ENCODE results near the gene TRRAP.
A peak's percentile ranks its signal among the peaks of the same experiment; 100 is the strongest.
"Not testable (repeated sequence)": the region's sequence is repeated elsewhere in the genome, so short reads cannot be mapped to it uniquely, and the experiment has no call there.

The TRRAP gene

DNA sequence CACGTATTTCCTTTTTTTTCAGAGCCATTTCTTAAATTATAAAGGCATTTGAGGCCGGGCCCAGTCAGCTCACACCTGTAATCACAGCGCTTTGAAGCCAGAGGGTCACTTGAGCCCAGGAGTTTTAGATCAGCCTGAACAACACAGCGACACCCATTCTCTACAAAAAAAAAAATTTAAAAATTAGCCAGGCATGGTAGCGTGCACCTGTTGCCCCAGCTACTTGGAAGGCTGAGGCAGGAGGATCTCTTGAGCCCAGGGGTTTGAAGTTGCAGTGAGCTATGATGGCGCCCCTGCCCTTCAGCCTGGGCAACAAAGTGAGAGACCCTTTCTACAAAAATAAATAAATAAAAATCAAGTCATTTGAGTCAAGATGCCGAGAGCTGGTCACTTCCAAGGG is 11.6 kb upstream of the TRRAP start:
- no peak for DNase-seq

GRCh38 chr7:98868450-98868849 is 9.9 kb upstream of the TRRAP start:
- DNase-seq = no peak

DNA sequence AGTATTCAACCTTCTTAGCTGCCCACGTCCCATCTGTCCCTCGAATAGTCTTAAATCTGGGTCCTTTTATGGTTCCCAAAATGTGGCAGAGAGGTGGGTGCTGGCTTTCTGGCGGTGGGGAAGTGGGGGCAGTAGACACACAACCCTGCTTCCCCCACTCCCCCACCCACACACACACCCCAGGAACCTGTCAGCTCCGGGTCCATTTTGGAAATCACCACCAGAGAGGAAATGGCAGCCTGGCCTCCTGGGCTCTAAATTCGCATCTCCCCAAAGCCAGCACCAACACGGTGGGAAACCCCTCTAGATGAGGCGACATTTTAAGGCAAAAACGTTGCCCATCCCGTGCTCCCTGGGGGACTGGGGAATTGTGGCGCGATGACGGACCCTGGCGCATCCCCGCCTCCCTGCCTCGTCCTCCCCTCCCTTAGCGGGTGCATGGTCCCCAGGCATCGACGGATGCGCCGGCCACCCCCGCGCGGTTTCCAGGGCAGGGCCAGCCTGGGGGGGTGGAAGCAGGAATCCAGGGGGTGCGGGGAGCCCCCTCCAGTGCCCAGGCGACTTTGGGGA is 9.2 kb upstream of the TRRAP start:
- DNase-seq = no peak

DNA sequence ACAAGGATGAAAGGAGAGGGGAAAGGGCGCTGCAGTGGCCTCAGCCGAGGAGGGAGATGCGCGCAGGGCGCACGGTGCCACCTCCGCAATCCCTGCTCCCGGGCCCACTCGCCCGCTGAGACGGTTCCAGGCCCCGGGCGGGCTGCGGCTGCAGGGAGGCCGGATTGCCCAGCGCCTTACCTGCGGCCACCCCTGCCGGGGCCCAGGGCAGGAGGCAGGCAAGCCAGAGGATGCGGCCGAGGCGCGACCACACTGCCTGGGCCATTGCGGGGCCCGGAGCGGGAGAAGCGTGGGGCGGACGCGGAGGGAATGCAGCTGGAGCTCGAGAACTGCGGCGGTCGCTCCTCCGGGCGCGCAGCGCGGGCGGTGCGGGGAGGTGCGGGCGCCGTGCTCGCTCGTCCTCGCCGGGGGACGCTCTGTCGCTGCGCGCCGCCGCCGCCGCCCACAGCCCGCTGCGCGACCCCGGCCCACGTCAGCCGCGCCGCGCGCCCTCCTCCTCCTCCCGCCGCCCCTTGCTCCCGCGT is 8.7 kb upstream of the TRRAP start, which contains the start of gene TMEM130:
Gene TMEM130 (minus strand): TSS at position 418 of the 524 bp plus-strand sequence. CDS start 153 bp downstream, at position 265.
- no peak for DNase-seq

GRCh38 chr7:98870121-98870651 is 8.1 kb upstream of the TRRAP start:
- peak in 1 of 2 experiments; percentile 61 for DNase-seq

DNA sequence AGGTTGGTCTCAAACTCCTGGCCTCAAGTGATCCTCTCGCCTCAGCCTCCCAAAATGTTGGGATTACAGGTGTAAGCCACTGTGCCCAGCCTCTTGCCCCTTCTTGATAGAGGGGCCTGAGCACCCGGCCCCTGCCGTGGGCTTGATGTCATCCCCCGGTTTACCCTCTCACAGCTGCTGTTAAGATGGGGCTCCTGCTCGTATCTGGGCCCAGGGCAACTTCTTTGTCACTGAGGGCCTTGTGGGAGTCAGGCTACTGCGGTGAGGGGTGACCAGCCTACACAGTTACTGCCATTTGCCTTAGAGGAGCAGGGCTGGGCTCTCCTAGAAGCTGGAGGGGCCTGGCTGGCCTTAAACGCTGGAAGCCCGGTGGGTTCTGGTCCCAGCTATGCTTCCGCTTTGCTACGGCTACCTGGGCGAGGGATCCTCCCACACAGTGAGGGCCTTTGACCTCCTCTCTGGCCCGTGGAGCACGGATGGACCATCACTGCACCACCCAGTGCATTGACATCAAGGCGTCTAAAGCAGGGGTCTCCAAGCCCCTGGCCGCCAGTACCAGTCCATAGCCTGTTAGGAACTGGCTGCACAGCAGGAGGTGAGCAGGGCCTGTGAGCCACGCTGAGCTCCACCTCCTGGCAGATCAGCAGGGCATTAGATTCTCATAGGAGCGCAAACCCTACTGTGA is 7.4 kb upstream of the TRRAP start:
- DNase-seq = no peak

DNA sequence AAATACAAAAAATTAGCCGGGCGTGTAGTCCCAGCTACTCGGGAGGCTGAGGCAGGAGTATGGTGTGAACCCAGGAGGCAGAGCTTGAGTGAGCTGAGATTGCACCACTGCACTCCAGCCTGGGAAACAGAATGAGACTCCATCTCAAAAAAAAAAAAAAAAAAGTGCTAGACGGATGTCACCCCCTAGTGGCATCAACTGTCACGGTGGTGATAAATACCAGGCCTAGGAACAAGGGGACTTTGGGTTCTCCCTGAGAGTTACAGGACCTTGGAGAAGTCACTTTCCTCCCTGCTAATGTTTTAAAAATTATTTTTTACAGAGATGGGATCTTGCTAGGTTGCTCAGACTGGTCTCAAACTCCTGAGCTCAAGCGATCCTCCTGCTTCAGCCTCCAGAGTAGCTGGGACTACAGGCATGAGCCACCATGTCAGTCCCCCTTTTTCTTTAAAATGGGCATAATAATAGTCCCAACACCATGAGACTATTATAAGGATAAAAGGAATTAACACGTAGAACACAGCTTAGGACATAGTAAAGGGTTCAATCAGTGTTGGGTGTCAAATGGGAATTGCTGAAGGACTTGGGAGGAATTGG is 5.9 kb upstream of the TRRAP start:
- no peak for DNase-seq

- DNase-seq = not testable (repeated sequence)
Observed at GRCh38 chr7:98873610-98874009, 4.7 kb upstream of the TRRAP start.

GRCh38 chr7:98874942-98875341 is 3.4 kb upstream of the TRRAP start:
- DNase-seq = no peak

DNA sequence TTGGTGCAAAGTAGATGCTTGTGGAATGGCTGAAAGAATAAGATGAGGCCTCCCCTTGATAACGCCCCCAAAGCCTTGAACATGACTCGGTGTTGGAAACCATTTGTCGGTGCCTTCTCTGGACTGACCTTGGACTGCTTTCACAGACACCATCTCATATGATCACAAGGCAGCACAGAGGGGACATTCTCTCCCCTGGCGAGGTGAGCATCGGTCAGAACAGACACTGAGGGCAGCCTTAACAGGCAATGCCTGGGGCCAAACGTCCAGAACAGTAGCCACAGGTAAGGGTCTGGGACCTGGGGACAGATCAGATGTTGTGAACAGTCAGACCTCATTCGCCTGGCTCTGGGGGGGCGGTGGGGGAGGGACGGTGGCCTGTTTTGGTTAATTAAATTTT is 2.8 kb upstream of the TRRAP start:
- DNase-seq = no peak

DNA sequence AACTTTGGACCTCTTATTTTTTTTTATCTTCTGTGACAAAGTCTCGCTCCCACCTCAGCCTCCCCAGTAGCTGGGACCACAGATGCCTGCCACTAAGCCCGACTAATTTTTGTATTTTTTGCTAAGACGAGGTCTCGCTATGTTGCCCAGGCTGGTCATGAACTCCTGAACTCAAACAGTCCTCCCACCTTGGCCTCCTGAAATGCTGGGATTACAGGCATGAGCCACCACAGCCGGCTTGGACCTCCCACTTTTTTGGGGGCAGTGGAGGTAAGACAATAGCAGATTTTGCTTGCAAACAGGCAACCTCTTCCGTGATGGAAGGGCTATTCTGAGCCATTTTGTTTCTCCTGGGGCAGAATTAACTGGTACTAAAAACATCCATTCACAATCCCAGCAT is 1.2 kb upstream of the TRRAP start:
- no peak for DNase-seq

GRCh38 chr7:98877692-98878364 is 504 bp upstream of the TRRAP start:
- DNase-seq = no peak

DNA sequence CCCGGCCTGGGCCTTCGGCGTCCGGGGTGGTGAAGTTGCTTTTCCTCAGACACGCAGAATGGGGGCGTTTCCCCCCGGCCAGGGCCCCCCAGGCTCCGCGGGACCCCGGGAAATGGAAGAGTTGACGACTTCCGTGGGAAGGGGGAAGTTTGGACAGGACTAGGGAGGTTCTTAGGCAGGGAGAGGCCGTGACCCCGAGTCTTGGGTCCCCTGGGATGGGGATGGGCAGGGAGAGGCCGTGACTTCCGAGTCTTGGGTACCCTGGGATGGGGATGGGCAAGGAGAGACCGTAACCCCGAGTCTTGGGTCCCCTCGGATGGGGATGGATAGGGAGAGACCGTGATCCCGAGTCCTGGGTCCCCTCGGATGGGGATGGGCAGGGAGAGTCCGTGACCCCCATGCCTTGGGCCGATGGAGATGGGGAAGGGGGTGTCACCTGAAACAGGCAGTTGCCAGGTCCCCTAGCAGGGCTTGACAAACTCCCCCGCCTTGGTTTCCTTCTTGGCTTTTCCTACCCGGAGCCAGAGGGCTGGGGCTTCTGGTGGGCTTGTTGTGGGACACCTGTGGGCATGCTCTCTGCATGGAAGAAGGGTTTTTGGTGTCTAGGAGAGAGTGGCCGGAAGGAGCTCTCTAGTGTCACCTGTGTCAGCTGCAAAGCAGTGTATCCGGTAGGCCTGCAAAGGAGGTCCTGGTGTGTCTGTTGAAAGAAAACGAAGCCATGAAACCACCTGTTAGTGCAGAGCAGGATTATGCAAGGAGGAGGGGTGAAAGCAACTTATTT is 1.1 kb downstream of the TRRAP start:
- no peak for DNase-seq

DNA sequence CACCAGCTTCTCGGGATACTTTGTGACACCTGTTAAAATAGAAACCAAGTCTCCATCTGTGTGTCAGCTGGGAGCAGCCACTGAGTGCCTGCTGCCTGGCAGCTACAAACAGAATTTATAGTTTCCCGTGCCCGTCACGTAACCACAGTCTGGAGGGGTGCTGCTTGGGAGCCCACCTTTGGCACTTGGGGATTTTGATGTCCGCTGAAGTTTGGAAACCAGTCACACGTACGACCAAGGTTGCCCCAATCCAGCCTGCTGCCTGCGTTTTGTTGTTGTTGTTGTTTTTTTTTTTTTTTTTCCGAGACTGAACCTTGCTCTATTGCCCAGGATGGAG is 1.6 kb downstream of the TRRAP start:
- DNase-seq = no peak

DNA sequence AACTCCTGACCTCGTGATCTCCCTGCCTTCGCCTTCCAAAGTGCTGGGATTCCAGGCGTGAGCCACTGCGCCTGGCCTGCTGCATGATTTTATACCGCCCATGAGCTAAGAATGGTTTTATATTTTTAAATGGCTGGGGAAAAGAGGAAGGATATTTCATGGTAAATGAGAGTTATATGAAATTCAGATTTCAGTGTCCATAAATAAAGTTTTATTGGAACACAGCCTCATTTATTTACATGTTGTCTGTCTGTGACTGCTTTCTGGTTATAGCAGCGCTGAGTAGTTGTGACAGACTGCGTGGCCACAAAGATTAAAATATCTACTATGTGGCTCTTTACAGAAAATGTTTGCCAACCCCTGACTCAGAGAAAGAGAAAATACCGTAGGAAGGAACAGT is 2.2 kb downstream of the TRRAP start:
- DNase-seq = no peak

GRCh38 chr7:98881561-98882315 is 3.4 kb downstream of the TRRAP start:
- DNase-seq = no peak

DNA sequence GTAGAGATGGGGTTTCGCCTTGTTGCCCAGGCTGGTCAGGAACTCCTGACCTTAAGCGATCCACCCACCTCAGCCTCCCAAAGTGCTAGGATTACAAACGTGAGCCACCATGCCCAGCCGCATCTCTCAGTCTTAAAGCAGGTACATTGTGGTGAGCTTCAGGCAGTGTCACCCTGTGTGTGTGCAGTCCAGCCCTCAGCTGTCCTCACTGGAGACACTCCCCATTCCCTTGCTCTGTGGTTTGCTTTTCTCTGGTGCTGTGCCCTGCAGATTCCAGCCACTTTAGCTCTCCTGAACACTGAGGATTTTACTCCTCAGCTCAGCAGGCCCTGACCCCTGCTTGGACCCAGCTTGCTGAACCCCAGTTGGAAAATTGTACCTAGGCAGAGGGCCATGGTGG is 6.1 kb downstream of the TRRAP start:
- DNase-seq = no peak

- DNase-seq = no peak
Observed at GRCh38 chr7:98887038-98887437, 8.7 kb downstream of the TRRAP start.

DNA sequence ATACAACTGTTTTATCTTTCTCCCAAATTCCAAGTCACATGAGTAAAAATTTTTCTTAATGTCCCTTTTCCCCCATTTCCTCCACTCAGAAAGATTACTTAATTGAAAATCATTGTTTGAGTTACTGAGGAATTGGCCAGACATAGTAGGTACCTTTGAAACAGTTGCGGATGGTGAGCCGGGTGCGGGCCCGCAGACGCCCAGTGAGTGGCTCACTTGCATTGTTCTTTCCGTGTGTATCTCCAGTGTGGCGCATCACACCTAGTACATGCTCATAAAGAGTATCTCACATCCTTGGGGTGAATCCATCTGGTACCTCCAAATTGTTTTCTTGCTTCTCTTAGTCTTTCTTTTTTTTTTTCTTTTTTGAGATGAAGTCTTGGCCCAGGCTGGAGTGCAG is 14.3 kb downstream of the TRRAP start:
- no peak for DNase-seq

GRCh38 chr7:98899816-98900215 is 21.5 kb downstream of the TRRAP start:
- no peak for DNase-seq

DNA sequence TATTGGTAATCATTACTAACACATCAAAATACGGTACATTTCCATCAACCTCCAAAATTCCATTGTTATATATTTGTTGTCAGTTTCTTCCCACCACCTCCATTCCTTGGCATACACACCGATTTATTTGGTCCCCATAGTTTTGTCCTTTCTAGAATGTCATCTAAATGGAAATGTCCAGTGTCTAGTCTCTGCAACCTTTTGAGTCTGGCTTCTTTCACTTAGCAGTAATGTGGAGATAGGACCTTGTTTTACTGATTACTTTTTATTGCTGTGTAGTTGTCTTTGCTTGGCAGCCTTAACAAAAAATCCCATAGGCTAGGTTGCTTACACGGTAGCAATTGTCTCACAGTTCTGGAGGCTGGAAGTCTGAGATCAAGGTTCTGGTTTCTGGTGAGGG is 22.5 kb downstream of the TRRAP start:
- DNase-seq = no peak

DNA sequence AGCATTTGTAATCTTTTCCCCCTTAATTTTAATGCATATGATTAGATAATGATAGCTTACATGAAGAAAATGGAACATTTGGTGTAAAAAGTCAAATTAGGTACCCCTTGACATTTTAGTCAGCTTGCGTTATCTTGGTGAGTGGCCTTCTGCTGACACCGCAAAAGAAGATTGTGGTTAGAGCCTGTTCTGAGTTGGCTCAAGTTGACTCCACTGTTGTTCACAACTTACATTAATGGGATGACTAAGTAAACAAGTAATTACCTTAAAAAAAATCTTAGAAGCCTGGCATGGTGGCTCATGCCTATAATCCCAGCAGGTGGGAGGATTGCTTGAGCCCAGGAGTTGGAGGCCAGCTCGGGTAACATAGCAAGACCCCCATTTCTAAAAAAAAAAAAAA is 24.2 kb downstream of the TRRAP start:
- no peak for DNase-seq

All from NCI-H187 (cell line).